GM12891 (cell line): Measurements from ENCODE around the gene MMP11.

Experiments
- PAX5 ChIP-seq: IDR thresholded peaks from 2 replicates; pipeline ENCODE4 v1.6.1; 2011; ENCODE audit warnings: low read length, moderate library complexity, mild to moderate bottlenecking; ENCODE audit not compliant: insufficient read depth, severe bottlenecking
- POLR2A ChIP-seq: IDR thresholded peaks from 2 replicates; pipeline ENCODE4 v1.6.1; 2011; ENCODE audit warnings: low read depth, low read length, control low read depth
- POLR2AphosphoS5 ChIP-seq: IDR thresholded peaks from 2 replicates; pipeline ENCODE4 v1.6.1; 2011; ENCODE audit warnings: low read depth, low read length, control low read depth
- POU2F2 ChIP-seq: IDR thresholded peaks from 2 replicates; pipeline ENCODE4 v1.6.1; 2011; ENCODE audit warnings: low read depth, mild to moderate bottlenecking, control low read depth, low read length, moderate library complexity
- SPI1 ChIP-seq: IDR thresholded peaks from 2 replicates; pipeline ENCODE4 v1.6.1; 2011; ENCODE audit warnings: low read depth, low read length, control low read depth
- TAF1 ChIP-seq: IDR thresholded peaks from 2 replicates; pipeline ENCODE4 v1.6.1; 2011; ENCODE audit warnings: low read depth, low read length, control low read depth

- no peak for TF ChIP-seq POLR2A
- TF ChIP-seq SPI1 = no peak
- no peak for TF ChIP-seq POU2F2
- TF ChIP-seq TAF1 = no peak
- no peak for TF ChIP-seq PAX5
- TF ChIP-seq POLR2AphosphoS5 = no peak
Measured at GRCh38 chr22:23804781-23805291, 32.2 kb downstream of the MMP11 start.
